NCI-H146 treated with DMSO at 0.1 percent for 48 hours (cell line): ENCODE data around the gene ANKRD39.
"Not testable (repeated sequence)": the region's sequence is repeated elsewhere in the genome, so short reads cannot be mapped to it uniquely, and the experiment has no call there.

Experiments
- DNase-seq: peaks from one replicate; lab custom pipeline; 2025; ENCODE audit not compliant: unreplicated experiment; lab: John Stamatoyannopoulos, UW

ANKRD39 gene

GRCh38 chr2:96810783-96811192 is 47.0 kb downstream of the ANKRD39 start:
- no peak for DNase-seq

GRCh38 chr2:96809951-96810782 is 47.6 kb downstream of the ANKRD39 start:
- DNase-seq, result no peak

- DNase-seq, result no peak
Measured at GRCh38 chr2:96809216-96809882, 48.5 kb downstream of the ANKRD39 start.

GRCh38 chr2:96808176-96808837 is 49.5 kb downstream of the ANKRD39 start:
- no peak for DNase-seq

- DNase-seq, result no peak
Measured at GRCh38 chr2:96807127-96807471, 50.7 kb downstream of the ANKRD39 start.

GRCh38 chr2:96806468-96807126 is 51.2 kb downstream of the ANKRD39 start:
- DNase-seq, result no peak

- not testable (repeated sequence) for DNase-seq
Measured at GRCh38 chr2:96805946-96806345, 51.9 kb downstream of the ANKRD39 start.

- DNase-seq, result no peak
Measured at GRCh38 chr2:96804986-96805385, 52.8 kb downstream of the ANKRD39 start.

- no peak for DNase-seq
Measured at GRCh38 chr2:96802721-96803120, 55.1 kb downstream of the ANKRD39 start.

- no peak for DNase-seq
Measured at GRCh38 chr2:96801786-96802595, 55.8 kb downstream of the ANKRD39 start.

- DNase-seq, result peak; percentile 8
Measured at GRCh38 chr2:96801005-96801785, 56.6 kb downstream of the ANKRD39 start.

GRCh38 chr2:96800061-96801004 is 57.5 kb downstream of the ANKRD39 start:
- no peak for DNase-seq

GRCh38 chr2:96799623-96799935 is 58.2 kb downstream of the ANKRD39 start:
- DNase-seq, result no peak

- DNase-seq, result no peak
Measured at GRCh38 chr2:96798733-96799622, 58.8 kb downstream of the ANKRD39 start.
